ENCODE data around the gene MACROD2. TPM values are rescaled to one million over a fixed set of nuclear protein-coding genes. Genes with fewer than 3 reads are reported as not detected.

The MACROD2 gene
- polyA plus RNA-seq, 1 donor (not counting 4 experiments of a cell fraction or from before 2014, with no cell fraction given): 0.71 TPM

DNA sequence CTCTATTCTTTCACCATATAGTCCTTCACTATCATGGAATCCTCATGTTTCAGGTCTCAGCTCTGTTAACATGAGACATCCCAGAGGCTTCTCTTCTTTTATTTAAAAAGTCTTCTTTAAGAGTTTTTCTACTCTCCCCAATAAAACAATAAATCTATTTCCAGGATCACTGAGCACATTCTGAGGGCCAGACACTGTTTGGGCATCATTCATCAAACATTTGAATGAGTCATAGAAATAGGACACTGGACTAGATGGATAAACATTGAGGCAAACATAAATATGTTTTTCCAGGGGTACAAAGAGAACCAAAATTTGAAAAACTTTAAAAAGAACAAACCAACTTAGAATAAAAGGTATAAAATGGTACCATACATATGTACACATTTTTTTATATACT lies 2023.6 kb downstream of the MACROD2 start:
- TF ChIP-seq, protein P1, sequence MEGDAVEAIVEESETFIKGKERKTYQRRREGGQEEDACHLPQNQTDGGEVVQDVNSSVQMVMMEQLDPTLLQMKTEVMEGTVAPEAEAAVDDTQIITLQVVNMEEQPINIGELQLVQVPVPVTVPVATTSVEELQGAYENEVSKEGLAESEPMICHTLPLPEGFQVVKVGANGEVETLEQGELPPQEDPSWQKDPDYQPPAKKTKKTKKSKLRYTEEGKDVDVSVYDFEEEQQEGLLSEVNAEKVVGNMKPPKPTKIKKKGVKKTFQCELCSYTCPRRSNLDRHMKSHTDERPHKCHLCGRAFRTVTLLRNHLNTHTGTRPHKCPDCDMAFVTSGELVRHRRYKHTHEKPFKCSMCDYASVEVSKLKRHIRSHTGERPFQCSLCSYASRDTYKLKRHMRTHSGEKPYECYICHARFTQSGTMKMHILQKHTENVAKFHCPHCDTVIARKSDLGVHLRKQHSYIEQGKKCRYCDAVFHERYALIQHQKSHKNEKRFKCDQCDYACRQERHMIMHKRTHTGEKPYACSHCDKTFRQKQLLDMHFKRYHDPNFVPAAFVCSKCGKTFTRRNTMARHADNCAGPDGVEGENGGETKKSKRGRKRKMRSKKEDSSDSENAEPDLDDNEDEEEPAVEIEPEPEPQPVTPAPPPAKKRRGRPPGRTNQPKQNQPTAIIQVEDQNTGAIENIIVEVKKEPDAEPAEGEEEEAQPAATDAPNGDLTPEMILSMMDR (optimal IDR thresholded peaks at IDR 0.05 in 1 of 3, IDR thresholded peaks at IDR 0.05 in 1 of 3, conservative IDR thresholded peaks at IDR 0.05 in 1 of 3; ENCODE audit: extremely low read depth in 1 of 3, insufficient read depth in 2 of 3, low read length in 3 of 3): no peak
- TF ChIP-seq EZH2 (IDR thresholded peaks at IDR 0.05; ENCODE audit: low read length): no peak
- no peak for FAIRE-seq
- no peaks in the 10 kb centered on the region for H3K36me3 ChIP-seq (ENCODE audit: control insufficient read depth in 2 of 2, extremely low read depth in 1 of 2, insufficient read depth in 2 of 2, low read length in 2 of 2)
- peaks cover 10% of the 10 kb centered on the region for H3K4me1 ChIP-seq (ENCODE audit: control insufficient read depth, extremely low read depth, insufficient read depth, low read length)
- H3K4me2 ChIP-seq (ENCODE audit: control insufficient read depth, extremely low read depth, insufficient read depth, low read depth, low read length): no peak overlapping the region
- H3K27ac ChIP-seq (ENCODE audit: control insufficient read depth, insufficient read depth, low read length): no peak overlapping the region
- H3K9me3 ChIP-seq (ENCODE audit: control insufficient read depth, low read depth, low read length): no peaks in the 10 kb centered on the region
- no peaks in the 10 kb centered on the region for H3K27me3 ChIP-seq (ENCODE audit: control insufficient read depth, extremely low read depth, insufficient read depth, low read length)
- dilution Hi-C loops (cut with MboI; ENCODE audit: extremely low pct_ligation_motif_present, low sequenced_read_pairs): no loop called here
- H3K79me2 ChIP-seq (ENCODE audit: control insufficient read depth, insufficient read depth, low read length): no peaks in the 10 kb centered on the region
- H4K20me1 ChIP-seq (ENCODE audit: control insufficient read depth, extremely low read depth, insufficient read depth, low read length): no peaks in the 10 kb centered on the region
- H2AFZ ChIP-seq (ENCODE audit: control insufficient read depth, low read length): no peak overlapping the region
- H3K9ac ChIP-seq (ENCODE audit: control insufficient read depth, extremely low read depth, insufficient read depth, low read length): no peak overlapping the region
- DNase-seq (ENCODE audit: low read depth, low spot score): no peak
- H3K9me1 ChIP-seq (ENCODE audit: control insufficient read depth, extremely low read depth, insufficient read depth, low read length): no peaks in the 10 kb centered on the region
- H3K4me3 ChIP-seq (ENCODE audit: control insufficient read depth in 2 of 3, extremely low read depth in 1 of 3, insufficient read depth in 2 of 3, low read depth in 1 of 3, low read length in 3 of 3): no peak overlapping the region

- DNase-seq (ENCODE audit: low read depth, low spot score): peak; percentile 25
- no peak overlapping the region for H3K4me3 ChIP-seq (ENCODE audit: control insufficient read depth in 2 of 3, extremely low read depth in 1 of 3, insufficient read depth in 2 of 3, low read depth in 1 of 3, low read length in 3 of 3)
- no peak overlapping the region for H3K4me2 ChIP-seq (ENCODE audit: control insufficient read depth, extremely low read depth, insufficient read depth, low read depth, low read length)
- dilution Hi-C loops (cut with MboI; ENCODE audit: extremely low pct_ligation_motif_present, low sequenced_read_pairs): no loop called here
- H3K27ac ChIP-seq (ENCODE audit: control insufficient read depth, insufficient read depth, low read length): no peak overlapping the region
- H3K9me1 ChIP-seq (ENCODE audit: control insufficient read depth, extremely low read depth, insufficient read depth, low read length): no peaks in the 10 kb centered on the region
- TF ChIP-seq, protein P1 (optimal IDR thresholded peaks at IDR 0.05 in 1 of 3, IDR thresholded peaks at IDR 0.05 in 1 of 3, conservative IDR thresholded peaks at IDR 0.05 in 1 of 3; ENCODE audit: extremely low read depth in 1 of 3, insufficient read depth in 2 of 3, low read length in 3 of 3): no peak
- TF ChIP-seq EZH2 (IDR thresholded peaks at IDR 0.05; ENCODE audit: low read length): no peak
- H3K79me2 ChIP-seq (ENCODE audit: control insufficient read depth, insufficient read depth, low read length): no peaks in the 10 kb centered on the region
- no peak for FAIRE-seq
- no peaks in the 10 kb centered on the region for H3K9me3 ChIP-seq (ENCODE audit: control insufficient read depth, low read depth, low read length)
- H4K20me1 ChIP-seq (ENCODE audit: control insufficient read depth, extremely low read depth, insufficient read depth, low read length): no peaks in the 10 kb centered on the region
- no peak overlapping the region for H3K9ac ChIP-seq (ENCODE audit: control insufficient read depth, extremely low read depth, insufficient read depth, low read length)
- no peaks in the 10 kb centered on the region for H3K36me3 ChIP-seq (ENCODE audit: control insufficient read depth in 2 of 2, extremely low read depth in 1 of 2, insufficient read depth in 2 of 2, low read length in 2 of 2)
- no peak overlapping the region for H2AFZ ChIP-seq (ENCODE audit: control insufficient read depth, low read length)
- H3K4me1 ChIP-seq (ENCODE audit: control insufficient read depth, extremely low read depth, insufficient read depth, low read length): peaks cover 10% of the 10 kb centered on the region
- H3K27me3 ChIP-seq (ENCODE audit: control insufficient read depth, extremely low read depth, insufficient read depth, low read length): no peaks in the 10 kb centered on the region
These were observed 2025.7 kb downstream of the MACROD2 start for GRCh38 chr20:16020971-16021370.
